PC-9 (cell line): ENCODE data around the gene TCF3. TPM values are rescaled to one million over a fixed set of nuclear protein-coding genes. Genes with fewer than 3 reads are reported as not detected.
A peak's percentile ranks its signal among the peaks of the same experiment; 100 is the strongest.

Source experiments
- BruUV-seq: library from RNA; stranded (reverse); fragments of 400-500 nt; replicated peaks from 2 replicates; lab custom pipeline; 2021; lab: Mats Ljungman, UMichigan
- CTCF ChIA-PET: fragments of 300-600 bp; sonication (Branson Sonifier 250); formaldehyde crosslinking; loops from one replicate; lab custom pipeline; 2022; ENCODE audit warnings: antibody characterized with exemption; lab: Charles Lee
- POLR2A ChIA-PET: fragments of 300-600 bp; sonication (Branson Sonifier 250); formaldehyde crosslinking; loops from one replicate; lab custom pipeline; 2022; ENCODE audit warnings: antibody characterized with exemption; ENCODE audit not compliant: unreplicated experiment; lab: Charles Lee
- DNase-seq, 2 experiments: peaks; one replicate each; pipeline versions ENCODE4 v3.0.0 to v3.0.0-alpha.2; 2015 to 2022; ENCODE audit warnings: mixed read lengths in 1 of 2
- H2AFZ ChIP-seq: fragments of 200-600 bp; sonication (generic); 2 replicates; pipeline ENCODE4 v1.8.1; 2017; ENCODE audit warnings: antibody characterized with exemption
- H3F3A ChIP-seq: fragments of 200-600 bp; sonication (generic); 2 replicates; pipeline ENCODE4 v1.8.1; 2017; ENCODE audit warnings: antibody characterized with exemption, mild to moderate bottlenecking, low read depth; ENCODE audit not compliant: insufficient read depth
- H3K27ac ChIP-seq: fragments of 200-600 bp; sonication (generic); 2 replicates; pipeline ENCODE4 v1.6.1; 2016; ENCODE audit warnings: mixed run types
- H3K27me3 ChIP-seq: fragments of 200-600 bp; sonication (generic); 2 replicates; pipeline ENCODE4 v1.6.1; 2016; ENCODE audit warnings: low read depth, mixed run types; ENCODE audit not compliant: insufficient read depth
- H3K36me3 ChIP-seq: fragments of 200-600 bp; sonication (generic); 2 replicates; pipeline ENCODE4 v1.6.1; 2016; ENCODE audit warnings: low read depth, mixed run types
- H3K4me1 ChIP-seq: fragments of 200-600 bp; sonication (generic); replicated peaks from 2 replicates; pipeline ENCODE4 v1.6.1; 2016; ENCODE audit warnings: mixed run types; ENCODE audit not compliant: insufficient read depth
- H3K4me2 ChIP-seq: fragments of 200-600 bp; sonication (generic); 2 replicates; pipeline ENCODE4 v1.6.1; 2017; ENCODE audit warnings: mixed run types
- H3K4me3 ChIP-seq: fragments of 200-600 bp; sonication (generic); 2 replicates; pipeline ENCODE4 v1.6.1; 2016; ENCODE audit warnings: mixed run types
- H3K79me2 ChIP-seq: fragments of 200-600 bp; sonication (generic); 2 replicates; pipeline ENCODE4 v1.6.1; 2017; ENCODE audit warnings: low read depth, mixed run types
- H3K9me2 ChIP-seq: fragments of 200-600 bp; sonication (generic); 2 replicates; pipeline ENCODE4 v1.8.1; 2017; ENCODE audit warnings: mild to moderate bottlenecking; ENCODE audit not compliant: insufficient read depth
- H3K9me3 ChIP-seq: fragments of 200-600 bp; sonication (generic); 2 replicates; pipeline ENCODE4 v1.8.1; 2016; ENCODE audit warnings: low read depth; ENCODE audit not compliant: insufficient read depth
- H4K20me1 ChIP-seq: fragments of 200-600 bp; sonication (generic); 2 replicates; pipeline ENCODE4 v1.8.1; 2017; ENCODE audit not compliant: insufficient read depth
- EZH2 ChIP-seq: fragments of 200-600 bp; sonication (generic); IDR thresholded peaks from 2 replicates; pipeline ENCODE4 v1.8.0; 2017; ENCODE audit warnings: antibody characterized with exemption, low read depth
- intact Hi-C: fragments of 100-400 bp; cut with micrococcal nuclease; formaldehyde crosslinking; loops from one replicate; pipeline ENCODE4 v1.10.0; 2022; ENCODE audit not compliant: unreplicated experiment
- total RNA-seq: library from RNA; stranded (reverse); gene quantifications from 2 replicates; pipeline ENCODE4 v1.2.3, GENCODE V29; 2021
- TF ChIP-seq, protein P1 (sequence below): fragments of 200-600 bp; sonication (generic); conservative IDR thresholded peaks from 2 replicates; pipeline ENCODE4 v1.6.1; 2017; ENCODE audit warnings: mixed run types, antibody characterized with exemption, mild to moderate bottlenecking, moderate library complexity

The TCF3 gene
- total RNA-seq, 1 experiment from 2014 or later = 98.0 TPM

DNA sequence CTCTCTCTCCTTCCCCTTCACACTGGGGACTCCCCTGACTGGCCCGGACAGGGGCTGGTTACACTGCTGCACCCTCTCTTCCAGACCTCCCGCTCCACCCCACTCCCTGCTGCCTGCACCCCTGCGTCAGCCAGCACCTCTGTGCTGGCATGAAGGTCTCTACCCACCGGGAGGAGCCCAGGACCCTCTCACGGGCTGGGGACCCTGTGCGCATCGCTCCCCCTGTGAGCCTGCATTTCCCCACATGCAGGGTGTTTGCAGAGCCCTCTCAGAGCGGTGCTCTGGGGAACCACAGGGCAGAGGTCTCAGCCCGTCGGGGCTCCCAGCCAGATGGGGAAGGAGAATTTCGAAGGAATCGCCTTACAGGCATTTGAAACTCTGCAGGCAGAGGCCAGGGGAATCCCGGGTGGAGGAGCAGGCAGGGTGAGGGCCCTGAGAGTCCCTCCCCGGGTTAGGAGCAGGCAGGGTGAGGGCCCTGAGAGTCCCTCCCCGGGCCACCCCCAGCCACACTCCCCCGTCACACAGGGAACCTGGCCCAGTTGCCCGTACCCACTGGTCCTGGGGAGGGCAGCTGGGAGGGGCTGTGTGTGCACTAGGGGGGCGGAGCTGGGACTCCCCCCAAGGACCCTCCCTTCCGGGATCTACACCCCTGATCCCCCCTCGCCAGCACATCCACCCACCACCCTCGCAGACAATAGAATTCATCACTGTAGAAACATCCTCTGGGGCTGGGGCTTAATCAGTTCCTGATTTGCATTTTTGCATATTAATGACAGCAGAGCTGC, 16.3 kb upstream of the TCF3 start:
- no peaks in the 10 kb centered on the region for H3K9me3 ChIP-seq
- H3K79me2 ChIP-seq = no peaks in the 10 kb centered on the region
- H3K27ac ChIP-seq = no peak overlapping the region
- intact Hi-C loops = no loop called here
- no peaks in the 10 kb centered on the region for H4K20me1 ChIP-seq
- no peaks in the 10 kb centered on the region for H3K9me2 ChIP-seq
- H3K4me2 ChIP-seq = peak overlapping the region; percentile 16; the same call in 1 of the 2 replicates
- TF ChIP-seq, protein P1, sequence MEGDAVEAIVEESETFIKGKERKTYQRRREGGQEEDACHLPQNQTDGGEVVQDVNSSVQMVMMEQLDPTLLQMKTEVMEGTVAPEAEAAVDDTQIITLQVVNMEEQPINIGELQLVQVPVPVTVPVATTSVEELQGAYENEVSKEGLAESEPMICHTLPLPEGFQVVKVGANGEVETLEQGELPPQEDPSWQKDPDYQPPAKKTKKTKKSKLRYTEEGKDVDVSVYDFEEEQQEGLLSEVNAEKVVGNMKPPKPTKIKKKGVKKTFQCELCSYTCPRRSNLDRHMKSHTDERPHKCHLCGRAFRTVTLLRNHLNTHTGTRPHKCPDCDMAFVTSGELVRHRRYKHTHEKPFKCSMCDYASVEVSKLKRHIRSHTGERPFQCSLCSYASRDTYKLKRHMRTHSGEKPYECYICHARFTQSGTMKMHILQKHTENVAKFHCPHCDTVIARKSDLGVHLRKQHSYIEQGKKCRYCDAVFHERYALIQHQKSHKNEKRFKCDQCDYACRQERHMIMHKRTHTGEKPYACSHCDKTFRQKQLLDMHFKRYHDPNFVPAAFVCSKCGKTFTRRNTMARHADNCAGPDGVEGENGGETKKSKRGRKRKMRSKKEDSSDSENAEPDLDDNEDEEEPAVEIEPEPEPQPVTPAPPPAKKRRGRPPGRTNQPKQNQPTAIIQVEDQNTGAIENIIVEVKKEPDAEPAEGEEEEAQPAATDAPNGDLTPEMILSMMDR = no peak
- TF ChIP-seq EZH2 = no peak
- ChIA-PET POLR2A (no interaction called here), CTCF (no interaction called here)
- peak in 1 of 2 experiments; percentile 21 for DNase-seq
- no peaks in the 10 kb centered on the region for H3K4me1 ChIP-seq
- H3K4me3 ChIP-seq = no peak overlapping the region
- H2AFZ ChIP-seq = no peak overlapping the region
- BruUV-seq = no TSS peak
- H3K27me3 ChIP-seq = no peaks in the 10 kb centered on the region
- 0 out of 2 replicates have a peak, but pooled peaks cover 5% of the 10 kb centered on the region for H3F3A ChIP-seq
- no peaks in the 10 kb centered on the region for H3K36me3 ChIP-seq

DNA sequence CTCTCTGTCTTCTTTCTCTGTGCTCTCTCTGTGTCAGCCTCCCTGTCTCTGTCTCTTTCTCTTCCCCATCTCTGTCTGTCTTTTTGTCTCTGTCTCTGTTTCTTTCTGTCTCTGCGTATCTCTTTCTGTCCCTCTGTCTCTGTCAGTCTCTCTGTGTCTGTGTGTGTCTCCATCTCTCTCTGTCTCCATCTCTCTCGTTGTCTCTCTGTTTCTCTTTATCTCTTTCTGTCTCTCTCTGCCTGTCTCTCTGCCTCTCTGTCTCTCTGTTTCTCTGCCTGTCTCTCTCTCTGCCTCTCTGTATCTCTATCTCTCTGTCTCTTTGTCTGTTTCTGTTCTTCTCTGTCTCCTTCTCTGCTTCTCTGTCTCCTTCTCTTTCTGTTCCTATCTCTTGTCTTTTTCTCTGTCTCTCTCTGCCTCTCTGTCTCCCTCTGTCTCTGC, 15.7 kb upstream of the TCF3 start:
- CTCF ChIA-PET = no interaction called here
- DNase-seq = no peak
- TF ChIP-seq EZH2 = no peak
- TF ChIP-seq, protein P1 = no peak
- 0 out of 2 replicates have a peak, but pooled peaks cover 5% of the 10 kb centered on the region for H3F3A ChIP-seq
- no peaks in the 10 kb centered on the region for H3K79me2 ChIP-seq
- BruUV-seq = no TSS peak
- H4K20me1 ChIP-seq = no peaks in the 10 kb centered on the region
- no peak overlapping the region for H3K4me3 ChIP-seq
- H3K4me1 ChIP-seq = no peaks in the 10 kb centered on the region
- intact Hi-C loops = no loop called here
- no peak overlapping the region for H3K27ac ChIP-seq
- no peak overlapping the region for H2AFZ ChIP-seq
- no peaks in the 10 kb centered on the region for H3K9me2 ChIP-seq
- H3K36me3 ChIP-seq = no peaks in the 10 kb centered on the region
- 0 out of 2 replicates have a peak overlapping the region, but pooled peaks have one; percentile 16 for H3K4me2 ChIP-seq
- H3K9me3 ChIP-seq = no peaks in the 10 kb centered on the region
- H3K27me3 ChIP-seq = no peaks in the 10 kb centered on the region
- POLR2A ChIA-PET = no interaction called here

DNA sequence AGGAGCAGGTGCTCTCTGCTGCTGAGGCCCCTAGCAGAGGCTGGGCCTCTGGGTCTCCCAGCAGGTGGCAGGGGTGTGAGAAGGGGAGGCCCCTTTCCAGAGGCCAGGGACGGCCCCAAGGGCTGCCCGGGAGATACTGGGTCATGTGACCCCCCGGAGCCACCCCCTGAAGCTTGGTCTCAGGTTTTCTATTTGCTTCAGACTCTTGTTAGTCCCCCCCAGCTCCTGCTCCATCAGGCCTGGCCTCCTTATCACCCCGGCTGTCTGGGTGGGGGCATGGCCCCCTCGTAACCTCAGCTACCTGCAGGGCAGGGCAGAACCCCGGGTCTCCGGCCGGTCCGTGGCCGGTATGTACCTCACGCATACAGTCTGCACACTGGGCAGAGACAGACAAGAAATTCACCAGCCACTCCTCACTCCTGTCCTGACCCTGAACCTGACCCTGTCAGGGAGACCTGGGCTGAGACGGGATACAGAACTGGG, 13.2 kb upstream of the TCF3 start:
- no peak overlapping the region for H3K4me2 ChIP-seq
- ChIA-PET POLR2A (interaction anchor here (0.6 kb wide), 1 partner anchor 598 kb away, joined by 6 read pairs; no protein-coding TSS in a partner anchor), CTCF (no interaction called here)
- H2AFZ ChIP-seq = no peak overlapping the region
- no TSS peak for BruUV-seq
- no peak overlapping the region for H3K27ac ChIP-seq
- TF ChIP-seq, protein P1 = no peak
- TF ChIP-seq EZH2 = no peak
- no peaks in the 10 kb centered on the region for H3K36me3 ChIP-seq
- H3K4me3 ChIP-seq = no peak overlapping the region
- DNase-seq = peak in 1 of 2 experiments; percentile 13
- intact Hi-C loops = no loop called here
- H3F3A ChIP-seq = 0 out of 2 replicates have a peak, but pooled peaks cover 3% of the 10 kb centered on the region
- H3K4me1 ChIP-seq = no peaks in the 10 kb centered on the region
- no peaks in the 10 kb centered on the region for H3K9me2 ChIP-seq
- no peaks in the 10 kb centered on the region for H3K79me2 ChIP-seq
- no peaks in the 10 kb centered on the region for H3K9me3 ChIP-seq
- no peaks in the 10 kb centered on the region for H4K20me1 ChIP-seq
- H3K27me3 ChIP-seq = no peaks in the 10 kb centered on the region
